Fibroblast of skin of left quadriceps (primary cell): ENCODE results near the gene DTD1.
A peak's percentile ranks its signal among the peaks of the same experiment; 100 is the strongest.
"Not testable (repeated sequence)": the region's sequence is repeated elsewhere in the genome, so short reads cannot be mapped to it uniquely, and the experiment has no call there.

ENCODE experiments used
- DNase-seq, 2 experiments: peaks; one replicate each; pipeline ENCODE4 v3.0.0-alpha.2; 2013; ENCODE audit warnings: low read depth in 2 of 2

The DTD1 gene

GRCh38 chr20:18743665-18744440 is 156.0 kb downstream of the DTD1 start:
- no peak for DNase-seq

GRCh38 chr20:18747090-18747489 is 159.2 kb downstream of the DTD1 start:
- no peak for DNase-seq

GRCh38 chr20:18748987-18749386 is 161.1 kb downstream of the DTD1 start:
- DNase-seq: no peak

- no peak for DNase-seq
These were observed 161.7 kb downstream of the DTD1 start for GRCh38 chr20:18749528-18749927.

GRCh38 chr20:18750735-18751134 is 162.9 kb downstream of the DTD1 start:
- DNase-seq: no peak

GRCh38 chr20:18754030-18754652 is 166.3 kb downstream of the DTD1 start:
- no peak for DNase-seq

GRCh38 chr20:18754653-18755045 is 166.8 kb downstream of the DTD1 start:
- no peak for DNase-seq

GRCh38 chr20:18760852-18761251 is 173.0 kb downstream of the DTD1 start:
- not testable (repeated sequence) for DNase-seq

GRCh38 chr20:18767676-18768075 is 179.8 kb downstream of the DTD1 start:
- no peak for DNase-seq

- no peak for DNase-seq
These were observed 185.7 kb downstream of the DTD1 start for GRCh38 chr20:18773566-18773965.

- DNase-seq: no peak
These were observed 186.4 kb downstream of the DTD1 start for GRCh38 chr20:18774207-18774606.

- DNase-seq: no peak
These were observed 187.8 kb downstream of the DTD1 start for GRCh38 chr20:18775633-18776032.

GRCh38 chr20:18778690-18779392 is 191.0 kb downstream of the DTD1 start:
- no peak for DNase-seq

GRCh38 chr20:18780385-18781130 is 192.7 kb downstream of the DTD1 start:
- no peak for DNase-seq

- DNase-seq: no peak
These were observed 193.7 kb downstream of the DTD1 start for GRCh38 chr20:18781509-18781908.

- DNase-seq: no peak
These were observed 195.6 kb downstream of the DTD1 start for GRCh38 chr20:18783385-18783959.

- DNase-seq: not testable (repeated sequence)
These were observed 199.2 kb downstream of the DTD1 start for GRCh38 chr20:18787046-18787445.

GRCh38 chr20:18788021-18788420 is 200.2 kb downstream of the DTD1 start:
- DNase-seq: no peak

- DNase-seq: no peak
These were observed 202.9 kb downstream of the DTD1 start for GRCh38 chr20:18790787-18791186.

GRCh38 chr20:18793625-18794427 is 206.0 kb downstream of the DTD1 start:
- DNase-seq: peak; percentile 69 to 72

GRCh38 chr20:18794428-18794787 is 206.6 kb downstream of the DTD1 start:
- DNase-seq: no peak
